ENCODE measurements around the gene SRPX2. TPM values are rescaled to one million over a fixed set of nuclear protein-coding genes. Genes with fewer than 3 reads are reported as not detected.

The SRPX2 gene
- total and polyA plus RNA-seq, 12 donors: 4.2 to 27.5 (median 6.9) TPM

DNA sequence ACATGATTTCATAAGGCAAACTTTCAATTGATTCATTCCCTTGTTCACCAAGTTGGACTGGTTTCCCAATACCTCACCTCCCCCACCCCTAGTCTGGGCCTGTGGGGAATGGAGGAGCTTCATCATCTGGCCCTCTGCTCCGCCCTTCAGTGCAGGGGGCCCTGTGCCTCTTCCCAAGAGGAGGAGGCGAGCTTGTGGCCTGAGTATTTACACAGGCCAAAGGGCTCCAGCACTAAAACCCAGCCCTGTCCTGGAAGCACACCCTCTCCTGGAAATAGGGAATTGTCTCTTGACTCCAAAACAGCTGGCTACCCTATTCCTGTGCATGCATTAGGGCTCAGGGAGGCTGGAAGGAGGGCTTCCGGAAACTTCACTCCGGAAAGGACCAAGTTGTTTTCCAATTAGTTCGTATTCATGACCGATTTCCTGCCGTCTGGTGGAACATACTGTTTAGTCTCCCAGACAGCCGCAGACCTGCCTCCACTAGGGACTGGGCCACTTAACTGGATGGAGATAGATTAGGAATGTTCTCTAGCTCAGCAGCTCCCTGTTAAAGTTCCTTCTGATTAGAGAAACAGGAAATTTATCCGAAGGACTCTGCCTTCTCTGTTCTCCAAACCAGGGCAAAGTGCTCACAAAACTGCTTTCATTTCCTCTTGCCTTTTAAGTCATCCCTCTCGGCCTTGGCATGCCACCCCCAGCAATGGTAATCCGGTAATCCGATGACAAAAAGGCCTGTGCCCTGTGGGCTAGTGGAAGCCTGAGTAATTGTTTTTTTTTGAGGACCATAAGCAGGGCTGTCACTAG lies 5.8 kb downstream of the SRPX2 start:
- Histone ChIP-seq H3K4me1 (peaks cover 0 to 33% (median 6%) of the 10 kb centered on the region in 9 donors), H3K9me3 (no peaks in the 10 kb centered on the region), H3K4me3 (no peak overlapping the region), H3K27me3 (peaks cover 0 to 34% (median 0%) of the 10 kb centered on the region in 7 donors), H3K36me3 (no peaks in the 10 kb centered on the region), H3K27ac (peak overlapping the region; percentile 69 to 91 (median 78))
- 29 to 42% methylated on average over 12 of the region's 12 CpGs for WGBS, 2 donors
- TF ChIP-seq, protein P1, sequence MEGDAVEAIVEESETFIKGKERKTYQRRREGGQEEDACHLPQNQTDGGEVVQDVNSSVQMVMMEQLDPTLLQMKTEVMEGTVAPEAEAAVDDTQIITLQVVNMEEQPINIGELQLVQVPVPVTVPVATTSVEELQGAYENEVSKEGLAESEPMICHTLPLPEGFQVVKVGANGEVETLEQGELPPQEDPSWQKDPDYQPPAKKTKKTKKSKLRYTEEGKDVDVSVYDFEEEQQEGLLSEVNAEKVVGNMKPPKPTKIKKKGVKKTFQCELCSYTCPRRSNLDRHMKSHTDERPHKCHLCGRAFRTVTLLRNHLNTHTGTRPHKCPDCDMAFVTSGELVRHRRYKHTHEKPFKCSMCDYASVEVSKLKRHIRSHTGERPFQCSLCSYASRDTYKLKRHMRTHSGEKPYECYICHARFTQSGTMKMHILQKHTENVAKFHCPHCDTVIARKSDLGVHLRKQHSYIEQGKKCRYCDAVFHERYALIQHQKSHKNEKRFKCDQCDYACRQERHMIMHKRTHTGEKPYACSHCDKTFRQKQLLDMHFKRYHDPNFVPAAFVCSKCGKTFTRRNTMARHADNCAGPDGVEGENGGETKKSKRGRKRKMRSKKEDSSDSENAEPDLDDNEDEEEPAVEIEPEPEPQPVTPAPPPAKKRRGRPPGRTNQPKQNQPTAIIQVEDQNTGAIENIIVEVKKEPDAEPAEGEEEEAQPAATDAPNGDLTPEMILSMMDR (IDR thresholded peaks at IDR 0.05): no peak
- DNase-seq (peak; percentile 38 to 48), ATAC-seq (peak; percentile 78 to 94 (median 84))
- intact Hi-C loops (cut with DNase I): no loop called here

DNA sequence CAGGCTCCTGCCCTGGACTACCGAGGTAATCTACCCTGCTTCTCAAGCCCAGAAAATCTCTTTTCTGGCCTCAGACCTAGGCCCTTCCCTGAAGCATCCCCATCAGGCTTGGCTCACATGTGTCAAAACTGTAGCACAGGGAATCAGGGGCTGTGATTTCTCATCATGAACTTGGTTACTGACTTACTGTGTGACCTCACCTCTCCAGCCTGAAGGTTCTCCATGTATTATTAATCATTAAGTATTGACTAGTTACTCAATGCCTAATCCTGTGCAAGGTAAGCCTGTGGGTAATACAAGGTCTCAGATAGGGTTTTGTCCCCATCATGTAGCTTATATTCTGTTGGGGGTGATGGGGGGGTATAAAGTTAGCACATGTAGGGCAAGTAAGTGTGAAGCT lies 6.8 kb downstream of the SRPX2 start:
- peaks cover 0 to 23% (median 0%) of the 10 kb centered on the region in 7 donors for H3K27me3 ChIP-seq
- no peaks in the 10 kb centered on the region for H3K9me3 ChIP-seq
- peaks cover 0 to 33% (median 6%) of the 10 kb centered on the region in 9 donors for H3K4me1 ChIP-seq
- no peak for DNase-seq
- no peak overlapping the region for H3K4me3 ChIP-seq
- 78 to 87% methylated on average over 1 of the region's 1 CpG for WGBS, 2 donors
- ATAC-seq: no peak
- no peaks in the 10 kb centered on the region for H3K36me3 ChIP-seq
- TF ChIP-seq, protein P1 (IDR thresholded peaks at IDR 0.05): no peak
- H3K27ac ChIP-seq: peak overlapping the region; percentile 69 to 91 (median 78)
- intact Hi-C loops (cut with DNase I): no loop called here

DNA sequence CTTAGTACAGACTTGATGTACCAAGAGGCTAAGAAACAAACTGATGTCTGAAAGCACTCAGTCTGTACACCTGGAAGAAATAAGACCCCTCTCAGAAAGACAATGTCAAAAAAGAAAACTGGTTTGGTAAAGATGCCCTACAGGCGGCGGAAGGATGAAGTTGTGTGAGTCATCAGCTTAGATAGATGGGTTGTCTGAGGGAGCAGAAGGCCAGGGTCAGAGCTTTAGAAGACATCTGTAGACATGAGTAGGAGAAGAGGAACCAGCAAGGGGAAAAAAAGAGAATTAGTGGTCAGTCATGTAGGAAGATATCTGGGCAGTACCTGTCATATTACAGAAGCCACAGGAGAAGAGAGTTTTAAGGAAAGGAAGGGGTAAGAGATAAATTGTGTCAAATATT lies 8.3 kb downstream of the SRPX2 start:
- Histone ChIP-seq H3K9me3 (no peaks in the 10 kb centered on the region), H3K27me3 (peaks cover 0 to 20% (median 0%) of the 10 kb centered on the region in 7 donors), H3K27ac (no peak overlapping the region), H3K4me1 (peaks cover 0 to 33% (median 6%) of the 10 kb centered on the region in 9 donors), H3K4me3 (no peak overlapping the region), H3K36me3 (no peaks in the 10 kb centered on the region)
- DNase-seq: no peak
- 90 to 100% methylated on average over 2 of the region's 2 CpGs for WGBS, 2 donors
- TF ChIP-seq, protein P1 (IDR thresholded peaks at IDR 0.05): no peak
- no peak for ATAC-seq
- intact Hi-C loops (cut with DNase I): no loop called here

DNA sequence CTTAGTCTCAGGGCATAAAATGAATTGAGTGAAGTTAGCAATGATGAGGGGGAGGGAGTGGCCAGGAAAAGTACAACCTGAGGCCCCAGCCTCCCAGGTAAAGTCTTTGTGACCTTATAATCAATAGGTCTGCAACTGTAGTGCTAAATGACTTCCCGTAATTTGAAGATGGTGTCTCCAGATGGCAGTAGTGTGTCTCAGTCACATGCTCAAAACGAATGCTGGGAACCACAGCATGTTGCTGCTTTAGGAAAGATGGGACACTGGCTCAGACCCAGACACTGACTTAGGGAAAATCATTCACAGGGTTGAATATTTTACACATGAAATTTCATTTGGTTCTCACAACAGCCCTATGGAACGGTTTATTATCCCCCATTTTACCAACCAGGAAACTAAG lies 10.3 kb downstream of the SRPX2 start:
- TF ChIP-seq, protein P1 (IDR thresholded peaks at IDR 0.05): peak in 1 of 9 donors; percentile 13
- no peaks in the 10 kb centered on the region for H3K9me3 ChIP-seq
- peaks cover 0 to 26% (median 0%) of the 10 kb centered on the region in 7 donors for H3K27me3 ChIP-seq
- H3K4me1 ChIP-seq: peaks cover 0 to 19% (median 5%) of the 10 kb centered on the region in 9 donors
- no peak for DNase-seq
- H3K27ac ChIP-seq: no peak overlapping the region
- H3K4me3 ChIP-seq: no peak overlapping the region
- no peak for ATAC-seq
- intact Hi-C loops (cut with DNase I): no loop called here
- H3K36me3 ChIP-seq: no peaks in the 10 kb centered on the region
- 23 to 34% methylated on average over 3 of the region's 3 CpGs for WGBS, 2 donors
